ENCODE results near the gene NLRP3.

- TF ChIP-seq PRDM15 (CRISPR knock-in tag; IDR thresholded peaks at IDR 0.05) (no peak), CTCF (IDR thresholded peaks at IDR 0.05 in 2 of 3, conservative IDR thresholded peaks at IDR 0.05 in 1 of 3; ENCODE audit: control insufficient read depth in 2 of 3, extremely low read depth in 1 of 3, insufficient read depth in 1 of 3, low read depth in 3 of 3, low read length in 3 of 3) (no peak), MXI1 (IDR thresholded peaks at IDR 0.05; ENCODE audit: low read depth, low read length) (no peak), SIN3A (IDR thresholded peaks at IDR 0.05; ENCODE audit: low read depth, low read length) (no peak), SRF (IDR thresholded peaks at IDR 0.05; ENCODE audit: low read depth in 2 of 2, low read length in 2 of 2) (no peak), EP300 (IDR thresholded peaks at IDR 0.05; ENCODE audit: borderline replicate concordance in 1 of 2, control insufficient read depth in 1 of 2, low read depth in 2 of 2, low read length in 2 of 2) (no peak), RAD21 (IDR thresholded peaks at IDR 0.05; ENCODE audit: insufficient read depth, low read depth, low read length) (no peak), RFX5 (IDR thresholded peaks at IDR 0.05; ENCODE audit: low read depth, low read length) (no peak), POLR2A (IDR thresholded peaks at IDR 0.05; ENCODE audit: low read depth, low read length) (no peak), RAD51 (IDR thresholded peaks at IDR 0.05) (no peak), ZNF274 (IDR thresholded peaks at IDR 0.05; ENCODE audit: insufficient read depth, insufficient read length) (no peak), ELK1 (IDR thresholded peaks at IDR 0.05; ENCODE audit: low read depth, low read length) (no peak)
Measured at GRCh38 chr1:247371801-247372259, 44.1 kb upstream of the NLRP3 start.
